HG03565 (cell line): Measurements from ENCODE around the gene RAD51B.
A peak's percentile ranks its signal among the peaks of the same experiment; 100 is the strongest.

Experiments
- ATAC-seq: cut with Tn5 transposase; IDR thresholded peaks from one replicate; pipeline ENCODE4 v1.9.1; 2021; ENCODE audit warnings: mild to moderate bottlenecking, moderate library complexity; ENCODE audit not compliant: unreplicated experiment

RAD51B gene

DNA sequence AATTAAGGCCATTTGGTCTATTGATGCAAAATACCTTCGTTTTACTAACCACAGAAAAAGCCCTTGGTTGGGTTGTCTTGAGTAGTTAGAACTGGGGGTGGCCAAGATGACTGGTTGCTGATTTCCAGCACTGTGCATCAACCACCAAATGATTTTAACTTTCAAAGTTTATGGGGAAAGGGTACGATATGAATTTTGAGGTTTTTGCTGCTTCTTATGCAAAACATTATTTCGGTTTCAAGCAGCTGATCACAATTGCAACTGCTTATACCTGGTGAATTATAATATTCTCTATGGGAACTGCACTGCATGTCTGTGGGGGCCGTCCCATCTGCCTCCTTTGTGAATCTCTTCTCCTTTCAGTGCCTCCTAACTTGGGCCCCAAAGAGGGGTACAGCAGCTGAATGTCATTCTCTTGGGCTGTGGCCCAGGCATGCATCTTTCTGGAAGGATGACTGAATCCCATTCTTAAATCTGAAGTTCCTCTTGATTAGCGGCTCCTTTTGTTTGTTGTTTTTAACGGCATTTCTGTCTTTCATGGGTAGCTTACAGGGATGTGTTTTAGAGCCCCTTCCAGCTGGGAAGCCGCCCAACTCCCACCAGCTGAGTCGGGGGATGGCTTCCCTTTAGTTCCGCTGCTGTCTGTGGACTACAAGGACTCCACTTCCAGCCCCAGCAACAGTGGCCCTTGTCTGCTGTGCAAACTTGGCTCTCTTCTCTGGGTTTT is 493.5 kb downstream of the RAD51B start:
- peak; percentile 89 for ATAC-seq

DNA sequence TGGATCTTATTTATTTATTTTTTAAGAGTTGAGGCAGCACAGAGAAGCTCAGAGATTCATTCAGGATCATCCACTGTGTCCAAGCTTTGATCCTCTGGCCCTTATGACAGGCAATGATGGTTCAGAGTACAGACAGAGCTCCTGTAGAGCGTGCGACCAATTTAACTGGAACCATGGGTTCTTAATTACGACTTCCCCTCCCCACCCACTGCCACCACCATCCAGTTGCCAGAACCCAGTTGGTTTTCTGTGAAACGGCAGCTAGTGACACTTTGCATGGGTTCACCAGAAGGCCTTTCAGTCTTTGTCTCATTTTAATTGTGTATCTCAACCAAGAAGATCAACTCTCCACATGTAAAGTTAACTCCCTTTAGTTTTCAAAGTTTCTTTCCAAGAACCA is 495.1 kb downstream of the RAD51B start:
- no peak for ATAC-seq

GRCh38 chr14:68315081-68315480 is 495.5 kb downstream of the RAD51B start:
- ATAC-seq, result no peak

GRCh38 chr14:68316078-68316868 is 496.7 kb downstream of the RAD51B start:
- no peak for ATAC-seq

DNA sequence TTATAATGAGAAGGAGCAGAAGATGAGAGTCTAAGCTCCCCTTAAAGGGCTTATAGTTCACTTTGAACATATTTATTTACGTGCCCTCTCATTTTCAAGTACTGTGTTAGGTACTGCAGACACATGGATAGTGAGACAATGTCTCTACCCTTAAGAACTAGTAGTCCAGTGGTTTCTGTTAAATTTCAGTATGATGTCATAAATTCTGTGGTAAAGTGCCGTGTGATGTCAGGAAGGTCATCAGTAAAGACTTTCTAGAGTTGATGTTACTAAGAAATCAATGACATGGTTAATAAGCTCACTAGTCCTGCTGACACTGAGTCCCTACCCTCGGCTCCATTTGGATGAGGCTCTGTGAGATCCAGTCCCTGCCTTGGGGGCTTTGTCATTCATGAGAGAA is 497.7 kb downstream of the RAD51B start:
- ATAC-seq, result no peak

- no peak for ATAC-seq
These were observed 499.2 kb downstream of the RAD51B start for GRCh38 chr14:68318828-68319227.

GRCh38 chr14:68320495-68320894 is 500.9 kb downstream of the RAD51B start:
- ATAC-seq, result no peak

- ATAC-seq, result no peak
These were observed 503.5 kb downstream of the RAD51B start for GRCh38 chr14:68322940-68323620.

DNA sequence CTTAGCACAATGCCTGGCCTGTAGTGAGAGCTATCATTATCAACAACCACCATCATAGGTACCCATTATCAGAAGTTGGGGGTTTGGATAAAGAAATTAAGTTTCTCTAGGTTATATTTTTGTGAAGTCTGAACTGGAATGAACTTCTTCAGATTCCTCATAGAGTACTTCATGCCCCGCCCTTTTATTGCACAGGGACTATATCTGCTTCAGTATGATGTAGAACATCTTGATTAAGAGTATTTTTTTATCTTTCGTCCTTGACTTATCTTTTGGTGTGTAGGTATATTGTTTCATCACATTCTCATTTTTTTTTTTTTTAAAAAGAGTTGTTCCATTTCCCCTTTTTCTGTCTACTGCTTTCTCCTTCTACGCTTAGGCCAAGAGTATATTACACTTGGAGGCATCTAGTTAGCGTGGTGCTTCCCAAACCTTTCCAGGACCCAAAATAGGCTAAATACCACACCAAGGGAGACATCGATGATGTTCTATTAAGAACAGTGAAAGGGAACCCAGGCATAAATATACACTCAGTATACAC is 505.8 kb downstream of the RAD51B start:
- ATAC-seq, result no peak

- ATAC-seq, result no peak
These were observed 507.7 kb downstream of the RAD51B start for GRCh38 chr14:68327231-68327630.

- ATAC-seq, result peak; percentile 71
These were observed 508.9 kb downstream of the RAD51B start for GRCh38 chr14:68328509-68328908.

- ATAC-seq, result no peak
These were observed 511.8 kb downstream of the RAD51B start for GRCh38 chr14:68331426-68331825.

DNA sequence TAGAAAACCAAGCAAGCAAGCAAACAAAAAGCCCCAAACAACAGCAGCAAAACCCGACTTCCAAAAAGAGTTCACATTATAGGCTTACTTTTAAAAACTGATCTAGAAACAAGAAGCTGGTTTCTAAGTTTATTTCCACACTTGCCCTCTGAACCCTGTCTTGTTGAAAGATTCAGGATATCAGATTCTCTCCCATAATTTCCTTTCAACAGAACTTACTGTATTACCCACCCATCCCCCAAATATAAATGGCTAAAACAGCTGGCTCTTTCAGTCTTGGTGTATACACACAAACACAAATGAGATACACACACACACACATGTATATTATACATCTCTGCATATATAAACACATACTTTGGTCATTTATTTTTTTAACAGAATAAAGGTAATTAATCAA is 512.4 kb downstream of the RAD51B start:
- no peak for ATAC-seq

GRCh38 chr14:68333262-68333661 is 513.7 kb downstream of the RAD51B start:
- no peak for ATAC-seq

GRCh38 chr14:68335312-68335711 is 515.7 kb downstream of the RAD51B start:
- no peak for ATAC-seq

DNA sequence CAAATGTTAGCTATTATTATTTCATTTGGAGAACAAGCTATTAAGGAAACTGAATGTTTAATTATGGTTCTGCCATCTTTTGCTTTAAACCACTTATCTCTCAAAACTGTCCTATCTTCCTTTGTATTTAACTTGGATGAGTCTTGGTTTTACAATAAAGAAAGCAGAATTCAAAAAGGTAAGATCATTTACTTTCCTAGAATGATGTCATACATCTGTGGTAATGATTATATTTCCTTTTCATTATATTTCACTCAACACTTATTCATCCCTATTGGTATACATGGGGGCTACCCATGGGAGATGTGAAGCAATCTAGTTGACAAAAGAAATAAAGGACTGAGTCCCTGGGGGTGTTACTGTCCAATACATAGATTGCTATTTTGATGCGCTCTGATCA is 516.6 kb downstream of the RAD51B start:
- no peak for ATAC-seq

DNA sequence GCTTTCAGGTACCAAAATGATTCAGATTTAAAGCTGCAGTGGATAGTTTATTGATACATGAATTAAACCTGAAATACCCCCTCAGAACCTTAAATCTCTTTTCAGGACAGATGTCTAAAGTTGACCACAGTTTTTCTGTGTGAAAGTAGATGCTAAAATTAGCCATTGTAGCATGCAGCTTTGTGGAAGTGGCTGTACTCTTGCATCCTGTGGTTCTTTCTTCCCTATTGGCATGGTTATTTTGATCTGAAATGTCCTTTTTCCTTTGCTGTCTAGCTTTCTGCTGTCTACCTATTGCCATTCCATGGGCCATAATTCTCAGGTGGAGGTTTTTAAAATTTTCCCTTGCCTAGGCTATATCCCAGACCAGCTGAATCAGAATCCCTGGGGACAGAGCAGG is 517.7 kb downstream of the RAD51B start:
- ATAC-seq, result no peak

DNA sequence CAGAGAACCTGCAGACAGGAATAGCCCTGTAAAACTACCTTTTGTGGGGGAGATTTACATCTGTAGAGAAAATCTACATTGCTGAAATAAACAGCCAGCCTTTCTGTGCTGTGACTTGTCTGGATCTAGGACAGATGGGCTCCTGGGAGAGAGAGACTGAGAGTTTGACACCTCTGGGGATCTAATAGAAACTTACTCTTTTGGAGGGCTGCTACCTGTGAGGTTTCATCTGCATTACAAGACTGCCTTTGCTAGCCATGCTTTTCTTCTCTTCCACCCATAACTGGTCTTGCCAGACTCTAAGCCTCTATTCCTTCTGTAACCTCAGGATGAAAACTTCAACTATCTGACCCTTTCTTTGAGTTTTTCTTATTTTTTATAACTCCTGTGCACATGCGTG is 520.7 kb downstream of the RAD51B start:
- no peak for ATAC-seq

DNA sequence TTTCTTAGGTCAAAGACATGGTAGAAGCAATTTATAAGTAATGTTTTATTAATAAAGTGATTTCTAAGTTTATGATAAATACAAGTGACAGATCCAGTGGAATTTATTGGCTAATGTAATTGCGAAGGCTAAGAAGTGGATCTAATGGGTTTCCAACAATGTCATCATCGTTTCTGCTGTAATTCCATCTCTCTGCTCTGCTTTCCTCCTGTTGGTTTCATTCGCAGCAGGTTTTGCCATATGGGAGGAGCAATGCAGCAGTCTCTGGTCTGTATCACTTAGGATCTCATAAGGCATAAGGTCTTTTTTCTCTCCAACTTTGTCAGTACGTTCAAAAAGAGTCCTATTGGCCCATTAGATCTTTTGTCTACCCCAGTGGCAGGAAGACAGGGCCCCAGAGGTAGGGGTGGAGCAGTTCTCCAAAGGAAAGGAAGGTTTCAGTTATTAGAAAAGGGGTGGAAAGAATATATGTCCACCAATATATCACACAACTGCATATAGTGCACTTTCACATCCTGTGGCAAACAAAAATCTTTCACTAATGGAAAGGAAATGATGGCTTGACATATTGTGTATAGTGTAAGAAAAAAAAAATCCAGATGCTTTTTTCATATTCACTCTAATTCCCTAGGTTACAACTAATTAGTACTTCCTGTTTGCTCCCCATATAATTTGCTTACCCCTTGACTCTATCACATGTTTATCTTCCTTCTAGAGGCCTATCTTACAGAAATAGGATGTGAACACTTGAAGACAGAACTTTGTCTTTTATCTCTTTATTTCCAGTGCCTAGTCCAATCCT is 522.0 kb downstream of the RAD51B start:
- no peak for ATAC-seq

GRCh38 chr14:68342216-68342763 is 522.7 kb downstream of the RAD51B start:
- no peak for ATAC-seq
